Inferior parietal cortex (tissue), 1 donor: ENCODE data around the gene CACNA1G.

Source experiments
- DNase-seq: peaks from one replicate; pipeline ENCODE4 v3.0.0-alpha.2; 2016; ENCODE audit errors: extremely low spot score

The CACNA1G gene

GRCh38 chr17:50568659-50569058, 8.1 kb downstream of the CACNA1G start:
- DNase-seq: no peak

GRCh38 chr17:50569592-50569991, 9.1 kb downstream of the CACNA1G start:
- DNase-seq: no peak

- DNase-seq: no peak
These were observed 9.5 kb downstream of the CACNA1G start for GRCh38 chr17:50570032-50570431.

- no peak for DNase-seq
These were observed 10.0 kb downstream of the CACNA1G start for GRCh38 chr17:50570528-50570927.

GRCh38 chr17:50571681-50572080, 11.2 kb downstream of the CACNA1G start:
- no peak for DNase-seq

GRCh38 chr17:50572541-50572940, 12.0 kb downstream of the CACNA1G start:
- DNase-seq: no peak

GRCh38 chr17:50573866-50574611, 13.5 kb downstream of the CACNA1G start:
- no peak for DNase-seq

GRCh38 chr17:50575581-50576210, 15.2 kb downstream of the CACNA1G start:
- DNase-seq: no peak

GRCh38 chr17:50576864-50577263, 16.3 kb downstream of the CACNA1G start:
- no peak for DNase-seq

GRCh38 chr17:50577451-50577954, 17.0 kb downstream of the CACNA1G start:
- DNase-seq: no peak

- no peak for DNase-seq
These were observed 17.7 kb downstream of the CACNA1G start for GRCh38 chr17:50578173-50578572.

GRCh38 chr17:50579399-50579798, 18.9 kb downstream of the CACNA1G start:
- no peak for DNase-seq

GRCh38 chr17:50580646-50581045, 20.1 kb downstream of the CACNA1G start:
- DNase-seq: no peak

GRCh38 chr17:50581316-50581715, 20.8 kb downstream of the CACNA1G start:
- no peak for DNase-seq

- no peak for DNase-seq
These were observed 22.2 kb downstream of the CACNA1G start for GRCh38 chr17:50582741-50583140.

GRCh38 chr17:50583641-50584040, 23.1 kb downstream of the CACNA1G start:
- no peak for DNase-seq

- DNase-seq: no peak
These were observed 23.6 kb downstream of the CACNA1G start for GRCh38 chr17:50584116-50584515.

- no peak for DNase-seq
These were observed 24.2 kb downstream of the CACNA1G start for GRCh38 chr17:50584749-50585148.

- no peak for DNase-seq
These were observed 24.8 kb downstream of the CACNA1G start for GRCh38 chr17:50585346-50585745.

GRCh38 chr17:50585891-50586290, 25.4 kb downstream of the CACNA1G start:
- no peak for DNase-seq

GRCh38 chr17:50586421-50587247, 26.1 kb downstream of the CACNA1G start:
- no peak for DNase-seq

GRCh38 chr17:50587571-50587970, 27.1 kb downstream of the CACNA1G start:
- no peak for DNase-seq
